H9 (cell line): ENCODE results near the gene FOXO6. TPM values are rescaled to one million over a fixed set of nuclear protein-coding genes. Genes with fewer than 3 reads are reported as not detected.

Source experiments
- DNase-seq: peaks from one replicate; pipeline ENCODE4 v3.0.0-alpha.2; 2017
- H2AFZ ChIP-seq: one replicate; pipeline ENCODE4 v1.6.1; 2013; ENCODE audit warnings: mild to moderate bottlenecking, low read length, control low read depth, moderate library complexity
- H2AK5ac ChIP-seq: 2 replicates; pipeline ENCODE4 v1.6.1; 2013; ENCODE audit warnings: low read length, control low read depth, mixed read lengths; ENCODE audit not compliant: insufficient read length
- H2BK120ac ChIP-seq: one replicate; pipeline ENCODE4 v1.6.1; 2013; ENCODE audit warnings: low read depth, mild to moderate bottlenecking, low read length, control low read depth, inconsistent platforms; ENCODE audit not compliant: poor library complexity, severe bottlenecking
- H2BK12ac ChIP-seq: 2 replicates; pipeline ENCODE4 v1.6.1; 2013; ENCODE audit warnings: low read length, control low read depth, mixed read lengths, low read depth; ENCODE audit not compliant: insufficient read length
- H2BK15ac ChIP-seq: 2 replicates; pipeline ENCODE4 v1.6.1; 2013; ENCODE audit warnings: low read depth, low read length, control low read depth
- H2BK20ac ChIP-seq: one replicate; pipeline ENCODE4 v1.6.1; 2013; ENCODE audit warnings: low read depth, mild to moderate bottlenecking, low read length, control low read depth, inconsistent platforms; ENCODE audit not compliant: poor library complexity, severe bottlenecking
- H2BK5ac ChIP-seq: 2 replicates; pipeline ENCODE4 v1.6.1; 2013; ENCODE audit warnings: low read length, control low read depth, mixed read lengths; ENCODE audit not compliant: insufficient read length
- H3K14ac ChIP-seq: 2 replicates; pipeline ENCODE4 v1.6.1; 2013; ENCODE audit warnings: low read length, control low read depth; ENCODE audit not compliant: insufficient read depth
- H3K18ac ChIP-seq: 2 replicates; pipeline ENCODE4 v1.6.1; 2013; ENCODE audit warnings: low read depth, mild to moderate bottlenecking, mixed read lengths, low read length, control low read depth; ENCODE audit not compliant: insufficient read length
- H3K23ac ChIP-seq: 2 replicates; pipeline ENCODE4 v1.6.1; 2013; ENCODE audit warnings: low read length, control low read depth, mixed read lengths, low read depth; ENCODE audit not compliant: insufficient read length
- H3K23me2 ChIP-seq: 2 replicates; pipeline ENCODE4 v1.6.1; 2013; ENCODE audit warnings: low read depth, mild to moderate bottlenecking, mixed read lengths, low read length, control low read depth; ENCODE audit not compliant: insufficient read length, poor library complexity, severe bottlenecking
- H3K27ac ChIP-seq: 2 replicates; pipeline ENCODE4 v1.5.1; 2013; ENCODE audit warnings: low read length, control low read depth, mixed read lengths, low read depth; ENCODE audit not compliant: insufficient read length
- H3K27me3 ChIP-seq: 2 replicates; pipeline ENCODE4 v1.6.1; 2013; ENCODE audit warnings: low read length, control low read depth, inconsistent platforms; ENCODE audit not compliant: insufficient read depth
- H3K4ac ChIP-seq: 2 replicates; pipeline ENCODE4 v1.6.1; 2013; ENCODE audit warnings: low read depth, mild to moderate bottlenecking, control low read depth, inconsistent platforms, low read length, moderate library complexity
- H3K4me1 ChIP-seq: 2 replicates; pipeline ENCODE4 v1.6.1; 2013; ENCODE audit warnings: low read length, control low read depth, inconsistent platforms; ENCODE audit not compliant: insufficient read depth
- H3K4me2 ChIP-seq: 2 replicates; pipeline ENCODE4 v1.6.1; 2013; ENCODE audit warnings: low read length, control low read depth, mixed read lengths; ENCODE audit not compliant: insufficient read length, insufficient read depth
- H3K56ac ChIP-seq: 2 replicates; pipeline ENCODE4 v1.6.1; 2013; ENCODE audit warnings: low read depth, mild to moderate bottlenecking, mixed read lengths, low read length, control low read depth; ENCODE audit not compliant: insufficient read length
- H3K79me1 ChIP-seq: 2 replicates; pipeline ENCODE4 v1.6.1; 2013; ENCODE audit warnings: low read depth, mild to moderate bottlenecking, moderate library complexity, low read length, control low read depth, inconsistent platforms; ENCODE audit not compliant: insufficient read depth, poor library complexity, severe bottlenecking
- H3K79me2 ChIP-seq: 2 replicates; pipeline ENCODE4 v1.6.1; 2013; ENCODE audit warnings: low read length, control low read depth, inconsistent platforms; ENCODE audit not compliant: insufficient read depth
- H3K9ac ChIP-seq: 2 replicates; pipeline ENCODE4 v1.6.1; 2013; ENCODE audit warnings: low read length, control low read depth, mixed read lengths; ENCODE audit not compliant: insufficient read length; ENCODE audit errors: extremely low read depth
- H3K9me3 ChIP-seq: one replicate; pipeline ENCODE4 v1.6.1; 2013; ENCODE audit warnings: low read depth, low read length, inconsistent platforms; ENCODE audit not compliant: control insufficient read depth
- H3T11ph ChIP-seq: one replicate; pipeline ENCODE4 v1.6.1; 2013; ENCODE audit warnings: mild to moderate bottlenecking, low read length, control low read depth, inconsistent platforms
- H4K20me1 ChIP-seq: one replicate; pipeline ENCODE4 v1.6.1; 2013; ENCODE audit not compliant: control insufficient read depth, insufficient read length, insufficient read depth
- H4K5ac ChIP-seq: 2 replicates; pipeline ENCODE4 v1.6.1; 2013; ENCODE audit warnings: low read depth, mild to moderate bottlenecking, mixed read lengths, low read length, control low read depth; ENCODE audit not compliant: insufficient read length
- H4K8ac ChIP-seq: replicated peaks from 2 replicates; pipeline ENCODE4 v1.6.1; 2013; ENCODE audit warnings: low read length, control low read depth, mixed read lengths, low read depth; ENCODE audit not compliant: insufficient read length
- H4K91ac ChIP-seq: 2 replicates; pipeline ENCODE4 v1.6.1; 2013; ENCODE audit warnings: low read depth, mild to moderate bottlenecking, moderate library complexity, mixed read lengths, low read length, control low read depth; ENCODE audit not compliant: insufficient read length
- H3K27ac Mint-ChIP-seq, 3 experiments: 2 replicates in 2 of 3; 3 replicates in 1 of 3; pipeline ENCODE4 v1.8.0; 2020 to 2021; ENCODE audit warnings: mixed read lengths in 3 of 3, mild to moderate bottlenecking in 1 of 3, moderate library complexity in 1 of 3
- H3K27me3 Mint-ChIP-seq: 2 replicates; pipeline ENCODE4 v1.8.0; 2021; ENCODE audit warnings: low read depth, mild to moderate bottlenecking, moderate library complexity, mixed read lengths
- H3K36me3 Mint-ChIP-seq, 3 experiments: 2 replicates in 2 of 3; 3 replicates in 1 of 3; pipeline ENCODE4 v1.8.0; 2020 to 2021; ENCODE audit warnings: low read depth in 3 of 3, mixed read lengths in 3 of 3; ENCODE audit not compliant: insufficient read depth in 1 of 3
- H3K4me1 Mint-ChIP-seq, 2 experiments: 2 replicates each; pipeline ENCODE4 v1.8.0; 2020; ENCODE audit warnings: mixed read lengths in 2 of 2
- H3K4me3 Mint-ChIP-seq, 2 experiments: 2 replicates in 1 of 2; 3 replicates in 1 of 2; pipeline ENCODE4 v1.8.0; 2020 to 2021; ENCODE audit warnings: mild to moderate bottlenecking in 2 of 2, mixed read lengths in 2 of 2, moderate library complexity in 1 of 2
- H3K9me3 Mint-ChIP-seq, 2 experiments: 2 replicates in 1 of 2; 3 replicates in 1 of 2; pipeline ENCODE4 v1.8.0; 2020; ENCODE audit warnings: mild to moderate bottlenecking in 2 of 2, mixed read lengths in 2 of 2, moderate library complexity in 1 of 2
- WGBS: extraction: QIAGEN DNeasy Blood & Tissue Kit; methylation state at CpG from one replicate; pipeline ENCODE4 v1.1.7; 2013; ENCODE audit warnings: missing lambda C conversion rate, low lambda C conversion rate, mixed read lengths; ENCODE audit not compliant: insufficient read length; ENCODE audit errors: extremely low coverage; 5-methylcytosine and 5-hydroxymethylcytosine counted together
- total RNA-seq: library from RNA; stranded (reverse); gene quantifications from 2 replicates; pipeline ENCODE4 v1.2.1, GENCODE V29; 2021
- TF ChIP-seq, protein P1 (sequence below): fragments of 200-600 bp; sonication (generic); conservative IDR thresholded peaks from 3 replicates; pipeline ENCODE4 v1.8.0; 2021; ENCODE audit warnings: antibody characterized with exemption, mild to moderate bottlenecking

FOXO6 gene
- total RNA-seq, 1 experiment from 2014 or later, result 0.83 TPM

DNA sequence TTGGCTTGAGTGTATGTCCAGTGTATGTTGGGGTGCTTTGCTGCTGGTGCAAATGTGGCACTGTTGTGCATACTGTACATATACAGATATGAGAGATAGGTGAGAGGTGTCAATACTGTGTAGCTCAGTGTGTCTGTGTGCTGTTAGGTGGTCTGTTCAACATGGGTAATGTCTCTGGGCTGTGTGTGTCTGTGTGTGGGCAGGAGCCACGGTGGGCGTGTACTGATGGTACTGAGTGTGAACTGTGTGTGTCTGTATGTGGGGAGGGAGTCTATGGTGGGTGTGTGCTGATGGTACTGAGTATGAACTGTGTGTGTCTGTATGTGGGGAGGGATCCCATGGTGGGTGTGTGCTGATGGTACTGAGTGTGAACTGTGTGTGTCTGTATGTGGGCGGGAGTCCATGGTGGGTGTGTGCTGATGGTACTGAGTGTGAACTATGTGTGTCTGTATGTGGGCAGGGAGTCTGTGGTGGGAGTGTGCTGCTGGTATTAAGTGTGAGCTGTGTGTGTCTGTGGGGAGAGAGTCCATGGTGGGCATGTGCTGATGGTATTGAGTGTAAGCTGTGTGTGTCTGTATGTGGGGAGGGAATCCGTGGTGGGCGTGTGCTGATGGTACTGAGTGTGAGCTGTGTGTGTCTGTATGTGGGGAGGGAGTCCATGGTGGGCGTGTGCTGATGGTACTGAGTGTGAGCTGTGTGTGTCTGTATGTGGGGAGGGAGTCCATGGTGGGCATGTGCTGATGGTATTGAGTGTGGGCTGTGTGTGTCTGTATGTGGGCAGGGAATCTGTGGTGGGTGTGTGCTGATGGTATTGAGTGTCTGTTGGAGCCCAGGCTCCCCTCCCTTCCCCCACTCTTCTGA is 32.2 kb upstream of the FOXO6 start:
- Mint-ChIP-seq H3K27ac (no peak overlapping the region), H3K4me3 (no peak overlapping the region), H3K36me3 (no peaks in the 10 kb centered on the region), H3K27me3 (peaks cover 2% of the 10 kb centered on the region), H3K9me3 (no peaks in the 10 kb centered on the region), H3K4me1 (peaks cover 9 to 19% of the 10 kb centered on the region in 2 experiments; a peak in 3 of 4 replicates)
- H2BK15ac ChIP-seq, result no peak overlapping the region
- no peak overlapping the region for H3K4me2 ChIP-seq
- no peak overlapping the region for H2AK5ac ChIP-seq
- no peak overlapping the region for H2BK120ac ChIP-seq
- H3K79me2 ChIP-seq, result no peaks in the 10 kb centered on the region
- H3K23me2 ChIP-seq, result no peaks in the 10 kb centered on the region
- H3K27ac ChIP-seq, result no peak overlapping the region
- H4K8ac ChIP-seq, result no peak overlapping the region
- no peak overlapping the region for H3K4ac ChIP-seq
- H3K9me3 ChIP-seq, result no peaks in the 10 kb centered on the region
- H3T11ph ChIP-seq, result no peak overlapping the region
- no peaks in the 10 kb centered on the region for H3K4me1 ChIP-seq
- no peak overlapping the region for H3K14ac ChIP-seq
- no peak overlapping the region for H2BK20ac ChIP-seq
- H3K18ac ChIP-seq, result no peak overlapping the region
- no peaks in the 10 kb centered on the region for H4K20me1 ChIP-seq
- H3K23ac ChIP-seq, result no peak overlapping the region
- TF ChIP-seq, protein P1, sequence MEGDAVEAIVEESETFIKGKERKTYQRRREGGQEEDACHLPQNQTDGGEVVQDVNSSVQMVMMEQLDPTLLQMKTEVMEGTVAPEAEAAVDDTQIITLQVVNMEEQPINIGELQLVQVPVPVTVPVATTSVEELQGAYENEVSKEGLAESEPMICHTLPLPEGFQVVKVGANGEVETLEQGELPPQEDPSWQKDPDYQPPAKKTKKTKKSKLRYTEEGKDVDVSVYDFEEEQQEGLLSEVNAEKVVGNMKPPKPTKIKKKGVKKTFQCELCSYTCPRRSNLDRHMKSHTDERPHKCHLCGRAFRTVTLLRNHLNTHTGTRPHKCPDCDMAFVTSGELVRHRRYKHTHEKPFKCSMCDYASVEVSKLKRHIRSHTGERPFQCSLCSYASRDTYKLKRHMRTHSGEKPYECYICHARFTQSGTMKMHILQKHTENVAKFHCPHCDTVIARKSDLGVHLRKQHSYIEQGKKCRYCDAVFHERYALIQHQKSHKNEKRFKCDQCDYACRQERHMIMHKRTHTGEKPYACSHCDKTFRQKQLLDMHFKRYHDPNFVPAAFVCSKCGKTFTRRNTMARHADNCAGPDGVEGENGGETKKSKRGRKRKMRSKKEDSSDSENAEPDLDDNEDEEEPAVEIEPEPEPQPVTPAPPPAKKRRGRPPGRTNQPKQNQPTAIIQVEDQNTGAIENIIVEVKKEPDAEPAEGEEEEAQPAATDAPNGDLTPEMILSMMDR, result no peak
- no peaks in the 10 kb centered on the region for H3K27me3 ChIP-seq
- H2BK12ac ChIP-seq, result no peak overlapping the region
- no CpG with 5 or more reads among the region's 6 CpGs for WGBS
- no peak overlapping the region for H3K56ac ChIP-seq
- H2AFZ ChIP-seq, result no peak overlapping the region
- no peak overlapping the region for H2BK5ac ChIP-seq
- no peak overlapping the region for H3K9ac ChIP-seq
- H3K79me1 ChIP-seq, result no peaks in the 10 kb centered on the region
- H4K91ac ChIP-seq, result no peak overlapping the region
- DNase-seq, result no peak
- no peak overlapping the region for H4K5ac ChIP-seq
